ENCODE measurements around the gene ZFR2. TPM values are rescaled to one million over a fixed set of nuclear protein-coding genes. Genes with fewer than 3 reads are reported as not detected.

Gene ZFR2
- total RNA-seq, 1 experiment from 2014 or later, result not detected

- intact Hi-C loops (cut with micrococcal nuclease), result no loop called here
- POLR2A ChIA-PET, result no interaction called here
- CTCF ChIA-PET, result interaction anchor here (0.5 to 0.7 kb wide), 3 partner anchors 44 to 177 kb away, joined by 3 to 5 read pairs (median 5); no protein-coding TSS in a partner anchor
- Mint-ChIP-seq H3K36me3 (ENCODE audit: insufficient read depth, unreplicated experiment) (peaks cover 6% of the 10 kb centered on the region), H3K27me3 (ENCODE audit: insufficient read depth, unreplicated experiment) (no peaks in the 10 kb centered on the region), H3K9me3 (ENCODE audit: unreplicated experiment) (no peaks in the 10 kb centered on the region), H3K4me1 (ENCODE audit: insufficient read depth, unreplicated experiment) (no peaks in the 10 kb centered on the region), H3K4me3 (ENCODE audit: unreplicated experiment) (no peak overlapping the region), H3K27ac (ENCODE audit: low read depth, unreplicated experiment) (no peak overlapping the region)
- TF ChIP-seq CTCF (IDR thresholded peaks at IDR 0.05; ENCODE audit: unreplicated experiment), result no peak
- DNase-seq (ENCODE audit: unreplicated experiment), result no peak
- BruUV-seq (replicated peaks), result no TSS peak
Observed at GRCh38 chr19:3808420-3809143, 60.3 kb downstream of the ZFR2 start.

GRCh38 chr19:3807574-3808354 is 61.1 kb downstream of the ZFR2 start:
- no TSS peak for BruUV-seq (replicated peaks)
- CTCF ChIA-PET, result no interaction called here
- no peak overlapping the region for H3K4me3 Mint-ChIP-seq (ENCODE audit: unreplicated experiment)
- no peak overlapping the region for H3K27ac Mint-ChIP-seq (ENCODE audit: low read depth, unreplicated experiment)
- H3K36me3 Mint-ChIP-seq (ENCODE audit: insufficient read depth, unreplicated experiment), result peaks cover 6% of the 10 kb centered on the region
- no peaks in the 10 kb centered on the region for H3K9me3 Mint-ChIP-seq (ENCODE audit: unreplicated experiment)
- no peaks in the 10 kb centered on the region for H3K4me1 Mint-ChIP-seq (ENCODE audit: insufficient read depth, unreplicated experiment)
- intact Hi-C loops (cut with micrococcal nuclease), result no loop called here
- H3K27me3 Mint-ChIP-seq (ENCODE audit: insufficient read depth, unreplicated experiment), result peaks cover 8% of the 10 kb centered on the region
- no peak for TF ChIP-seq CTCF (IDR thresholded peaks at IDR 0.05; ENCODE audit: unreplicated experiment)
- no peak for DNase-seq (ENCODE audit: unreplicated experiment)
- POLR2A ChIA-PET, result no interaction called here

GRCh38 chr19:3807131-3807480 is 61.7 kb downstream of the ZFR2 start:
- CTCF ChIA-PET, result no interaction called here
- Mint-ChIP-seq H3K27ac (ENCODE audit: low read depth, unreplicated experiment) (no peak overlapping the region), H3K4me1 (ENCODE audit: insufficient read depth, unreplicated experiment) (no peaks in the 10 kb centered on the region)

More at GRCh38 chr19:3807131-3807480, 61.7 kb downstream of the ZFR2 start:
- POLR2A ChIA-PET, result no interaction called here
- Mint-ChIP-seq H3K4me3 (ENCODE audit: unreplicated experiment) (no peak overlapping the region), H3K9me3 (ENCODE audit: unreplicated experiment) (no peaks in the 10 kb centered on the region), H3K27me3 (ENCODE audit: insufficient read depth, unreplicated experiment) (peaks cover 14% of the 10 kb centered on the region), H3K36me3 (ENCODE audit: insufficient read depth, unreplicated experiment) (peaks cover 6% of the 10 kb centered on the region)
- no peak for TF ChIP-seq CTCF (IDR thresholded peaks at IDR 0.05; ENCODE audit: unreplicated experiment)
- DNase-seq (ENCODE audit: unreplicated experiment), result no peak
- no TSS peak for BruUV-seq (replicated peaks)
- intact Hi-C loops (cut with micrococcal nuclease), result no loop called here

Measured in MCF 10A (cell line).